MM.1S (cell line): Measurements from ENCODE around the gene FICD.

Experiments
- EZH2 ChIP-seq: fragments of 300-600 bp; sonication (generic); optimal IDR thresholded peaks from 2 replicates; pipeline ENCODE3; 2017; ENCODE audit warnings: low read depth, mild to moderate bottlenecking, antibody characterized with exemption, low read length, mixed read lengths
- TF ChIP-seq, protein P1 (sequence below): fragments of 300-600 bp; sonication (generic); IDR thresholded peaks from 2 replicates; pipeline ENCODE4 v1.5.1; 2016; ENCODE audit warnings: antibody characterized with exemption, low read length, mixed read lengths

DNA sequence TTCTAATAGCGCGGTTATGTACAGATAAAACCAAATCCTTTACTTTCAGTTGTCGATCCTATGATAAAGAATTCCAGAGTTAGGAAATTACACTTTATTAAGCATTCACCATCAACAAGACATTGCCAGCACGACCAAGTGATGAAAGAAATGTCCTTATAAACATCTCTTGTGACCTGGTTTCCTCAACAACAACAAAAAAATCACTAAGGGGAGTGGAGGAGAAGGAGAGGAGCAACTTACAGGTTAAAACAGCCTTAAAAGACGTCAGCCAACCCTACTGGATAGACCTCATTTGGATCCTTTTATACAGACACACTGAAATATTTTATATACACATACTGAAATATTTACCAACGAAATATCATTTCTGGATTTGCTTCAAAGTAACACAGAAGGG, 23.1 kb downstream of the FICD start:
- TF ChIP-seq, protein P1, sequence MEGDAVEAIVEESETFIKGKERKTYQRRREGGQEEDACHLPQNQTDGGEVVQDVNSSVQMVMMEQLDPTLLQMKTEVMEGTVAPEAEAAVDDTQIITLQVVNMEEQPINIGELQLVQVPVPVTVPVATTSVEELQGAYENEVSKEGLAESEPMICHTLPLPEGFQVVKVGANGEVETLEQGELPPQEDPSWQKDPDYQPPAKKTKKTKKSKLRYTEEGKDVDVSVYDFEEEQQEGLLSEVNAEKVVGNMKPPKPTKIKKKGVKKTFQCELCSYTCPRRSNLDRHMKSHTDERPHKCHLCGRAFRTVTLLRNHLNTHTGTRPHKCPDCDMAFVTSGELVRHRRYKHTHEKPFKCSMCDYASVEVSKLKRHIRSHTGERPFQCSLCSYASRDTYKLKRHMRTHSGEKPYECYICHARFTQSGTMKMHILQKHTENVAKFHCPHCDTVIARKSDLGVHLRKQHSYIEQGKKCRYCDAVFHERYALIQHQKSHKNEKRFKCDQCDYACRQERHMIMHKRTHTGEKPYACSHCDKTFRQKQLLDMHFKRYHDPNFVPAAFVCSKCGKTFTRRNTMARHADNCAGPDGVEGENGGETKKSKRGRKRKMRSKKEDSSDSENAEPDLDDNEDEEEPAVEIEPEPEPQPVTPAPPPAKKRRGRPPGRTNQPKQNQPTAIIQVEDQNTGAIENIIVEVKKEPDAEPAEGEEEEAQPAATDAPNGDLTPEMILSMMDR, result no peak
- TF ChIP-seq EZH2, result no peak
